NCI-H187 (cell line): ENCODE data around the gene PPP2CA.
A peak's percentile ranks its signal among the peaks of the same experiment; 100 is the strongest.
"Not testable (repeated sequence)": the region's sequence is repeated elsewhere in the genome, so short reads cannot be mapped to it uniquely, and the experiment has no call there.

ENCODE experiments used
- DNase-seq, 2 experiments: peaks; one replicate each; lab custom pipeline; 2025; lab: John Stamatoyannopoulos, UW

PPP2CA gene

GRCh38 chr5:134245101-134245604 is 19.3 kb upstream of the PPP2CA start:
- no peak for DNase-seq

- DNase-seq = no peak
Observed at GRCh38 chr5:134242146-134242545, 16.3 kb upstream of the PPP2CA start.

GRCh38 chr5:134240421-134240962 is 14.6 kb upstream of the PPP2CA start:
- DNase-seq = no peak

- no peak for DNase-seq
Observed at GRCh38 chr5:134236820-134237219, 10.9 kb upstream of the PPP2CA start.

GRCh38 chr5:134236318-134236717 is 10.4 kb upstream of the PPP2CA start:
- DNase-seq = no peak

- DNase-seq = no peak
Observed at GRCh38 chr5:134228624-134229023, 2.8 kb upstream of the PPP2CA start.

- DNase-seq = no peak
Observed at GRCh38 chr5:134227776-134228175, 1.9 kb upstream of the PPP2CA start.

- peak in 1 of 2 experiments; percentile 16 for DNase-seq
Observed at GRCh38 chr5:134227259-134227658, 1.4 kb upstream of the PPP2CA start.

GRCh38 chr5:134226441-134227192 is 744 bp upstream of the PPP2CA start:
- peak in 1 of 2 experiments; percentile 40 for DNase-seq

- peak in 1 of 2 experiments; percentile 32 for DNase-seq
Observed at GRCh38 chr5:134224888-134225779, 739 bp downstream of the PPP2CA start.

GRCh38 chr5:134223406-134224248 is 2.2 kb downstream of the PPP2CA start:
- DNase-seq = no peak

- DNase-seq = not testable (repeated sequence)
Observed at GRCh38 chr5:134221690-134222089, 4.2 kb downstream of the PPP2CA start.

- DNase-seq = no peak
Observed at GRCh38 chr5:134215757-134216156, 10.1 kb downstream of the PPP2CA start.

- not testable (repeated sequence) for DNase-seq
Observed at GRCh38 chr5:134211263-134212031, 14.4 kb downstream of the PPP2CA start.

- no peak for DNase-seq
Observed at GRCh38 chr5:134209477-134210245, 16.2 kb downstream of the PPP2CA start.

GRCh38 chr5:134207696-134208095 is 18.2 kb downstream of the PPP2CA start:
- no peak for DNase-seq

- no peak for DNase-seq
Observed at GRCh38 chr5:134206627-134207160, 19.2 kb downstream of the PPP2CA start.

GRCh38 chr5:134204575-134204974 is 21.3 kb downstream of the PPP2CA start:
- DNase-seq = no peak

GRCh38 chr5:134203630-134204029 is 22.2 kb downstream of the PPP2CA start:
- DNase-seq = no peak

- DNase-seq = no peak
Observed at GRCh38 chr5:134195666-134196065, 30.2 kb downstream of the PPP2CA start.
